ENCODE results near the gene PPP2R3A. TPM values are rescaled to one million over a fixed set of nuclear protein-coding genes. Genes with fewer than 3 reads are reported as not detected.
"Not testable (repeated sequence)": the region's sequence is repeated elsewhere in the genome, so short reads cannot be mapped to it uniquely, and the experiment has no call there.

The PPP2R3A gene
- total and polyA plus RNA-seq, 7 donors, result 4.0 to 49.0 (median 32.9) TPM

- no peak overlapping the region for H3K27ac ChIP-seq
- no peak for TF ChIP-seq POLR2AphosphoS5 (IDR thresholded peaks at IDR 0.05)
- TF ChIP-seq EP300 (IDR thresholded peaks at IDR 0.05), result no peak
- no peak for TF ChIP-seq POLR2A (IDR thresholded peaks at IDR 0.05)
- TF ChIP-seq CTCF (IDR thresholded peaks at IDR 0.05), result no peak
- H3K36me3 ChIP-seq, result peaks cover 0 to 16% (median under 1%) of the 10 kb centered on the region in 4 donors
- no peaks in the 10 kb centered on the region for H3K27me3 ChIP-seq
- H3K4me1 ChIP-seq, result no peaks in the 10 kb centered on the region
- WGBS, 2 donors, result 96 to 97% methylated on average over 8 of the region's 8 CpGs
- intact Hi-C loops (cut with DNase I), result no loop called here
- H3K9me3 ChIP-seq, result no peaks in the 10 kb centered on the region
- DNase-seq, result no peak
- no peak overlapping the region for H3K4me3 ChIP-seq
Observed at GRCh38 chr3:136120373-136121348, 155.1 kb downstream of the PPP2R3A start.

GRCh38 chr3:136122006-136122405 lies 156.5 kb downstream of the PPP2R3A start:
- intact Hi-C loops (cut with DNase I), result no loop called here
- H3K36me3 ChIP-seq, result peaks cover 0 to 25% (median 7%) of the 10 kb centered on the region in 4 donors
- no peak overlapping the region for H3K27ac ChIP-seq
- no peak for TF ChIP-seq POLR2AphosphoS5 (IDR thresholded peaks at IDR 0.05)
- TF ChIP-seq CTCF (IDR thresholded peaks at IDR 0.05), result no peak
- TF ChIP-seq POLR2A (IDR thresholded peaks at IDR 0.05), result no peak
- no peak for TF ChIP-seq EP300 (IDR thresholded peaks at IDR 0.05)
- H3K9me3 ChIP-seq, result no peaks in the 10 kb centered on the region
- H3K4me1 ChIP-seq, result no peaks in the 10 kb centered on the region
- WGBS, 2 donors, result 89 to 93% methylated on average over 4 of the region's 4 CpGs
- H3K4me3 ChIP-seq, result no peak overlapping the region
- DNase-seq, result no peak
- H3K27me3 ChIP-seq, result no peaks in the 10 kb centered on the region

- intact Hi-C loops (cut with DNase I), result not testable (repeated sequence)
Observed at GRCh38 chr3:136131647-136132046, 166.1 kb downstream of the PPP2R3A start.

GRCh38 chr3:136134091-136134490 lies 168.6 kb downstream of the PPP2R3A start:
- intact Hi-C loops (cut with DNase I), result no loop called here
- DNase-seq, result no peak
- Histone ChIP-seq H3K4me3 (no peak overlapping the region), H3K4me1 (no peaks in the 10 kb centered on the region), H3K27me3 (no peaks in the 10 kb centered on the region), H3K36me3 (peaks cover 0 to 3% (median 0%) of the 10 kb centered on the region in 4 donors), H3K9me3 (no peaks in the 10 kb centered on the region), H3K27ac (no peak overlapping the region)
- 95 to 100% methylated on average over 1 of the region's 1 CpG for WGBS, 2 donors
- TF ChIP-seq POLR2AphosphoS5 (IDR thresholded peaks at IDR 0.05) (no peak), CTCF (IDR thresholded peaks at IDR 0.05) (no peak), POLR2A (IDR thresholded peaks at IDR 0.05) (no peak), EP300 (IDR thresholded peaks at IDR 0.05) (no peak)

More at GRCh38 chr3:136131647-136132046, 166.1 kb downstream of the PPP2R3A start:
- WGBS, 2 donors, result 93 to 98% methylated on average over 3 of the region's 3 CpGs
- not testable (repeated sequence) for H3K4me1 ChIP-seq, DNase-seq, H3K4me3 ChIP-seq, H3K36me3 ChIP-seq, H3K27me3 ChIP-seq, H3K9me3 ChIP-seq, H3K27ac ChIP-seq

GRCh38 chr3:136135039-136135802 lies 169.7 kb downstream of the PPP2R3A start:
- intact Hi-C loops (cut with DNase I), result no loop called here

More at GRCh38 chr3:136135039-136135802, 169.7 kb downstream of the PPP2R3A start:
- no peak for DNase-seq
- 61 to 86% methylated on average over 7 of the region's 7 CpGs for WGBS, 2 donors
- no peaks in the 10 kb centered on the region for H3K4me1 ChIP-seq
- no peak overlapping the region for H3K27ac ChIP-seq
- no peaks in the 10 kb centered on the region for H3K9me3 ChIP-seq
- H3K4me3 ChIP-seq, result no peak overlapping the region
- TF ChIP-seq POLR2AphosphoS5 (IDR thresholded peaks at IDR 0.05) (no peak), CTCF (IDR thresholded peaks at IDR 0.05) (no peak), EP300 (IDR thresholded peaks at IDR 0.05) (no peak), POLR2A (IDR thresholded peaks at IDR 0.05) (no peak)
- peaks cover 0 to 3% (median 0%) of the 10 kb centered on the region in 4 donors for H3K36me3 ChIP-seq
- no peaks in the 10 kb centered on the region for H3K27me3 ChIP-seq
